Measurements from ENCODE around the gene BLOC1S3.
A peak's percentile ranks its signal among the peaks of the same experiment; 100 is the strongest.

BLOC1S3 gene

GRCh38 chr19:45146251-45146650 is 32.3 kb upstream of the BLOC1S3 start:
- DNase-seq (ENCODE audit: low read depth) = no peak

DNA sequence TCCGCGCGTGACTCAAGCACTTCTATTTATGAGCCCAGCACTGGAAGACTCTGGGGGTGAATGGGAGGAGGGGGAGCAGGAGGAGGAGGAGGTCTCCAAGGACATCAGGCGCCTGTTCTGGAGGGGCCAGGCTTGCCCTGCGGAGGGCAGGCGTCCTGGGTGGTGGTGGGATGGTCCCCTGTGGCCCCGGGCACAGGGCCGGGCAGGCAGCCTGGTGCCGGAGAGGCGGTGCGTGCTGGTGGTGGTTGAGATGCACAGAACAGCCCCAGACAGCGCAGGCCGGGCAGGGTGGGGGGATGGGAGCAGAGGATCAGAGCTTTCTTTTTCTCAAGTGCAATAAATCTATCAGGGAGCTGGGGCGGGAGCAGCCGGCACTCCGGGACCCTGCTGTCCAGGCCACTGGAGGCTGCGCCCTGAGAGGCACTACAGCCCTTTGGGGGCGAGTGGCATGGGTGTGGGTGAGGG is 31.8 kb upstream of the BLOC1S3 start:
- DNase-seq (ENCODE audit: low read depth) = no peak

DNA sequence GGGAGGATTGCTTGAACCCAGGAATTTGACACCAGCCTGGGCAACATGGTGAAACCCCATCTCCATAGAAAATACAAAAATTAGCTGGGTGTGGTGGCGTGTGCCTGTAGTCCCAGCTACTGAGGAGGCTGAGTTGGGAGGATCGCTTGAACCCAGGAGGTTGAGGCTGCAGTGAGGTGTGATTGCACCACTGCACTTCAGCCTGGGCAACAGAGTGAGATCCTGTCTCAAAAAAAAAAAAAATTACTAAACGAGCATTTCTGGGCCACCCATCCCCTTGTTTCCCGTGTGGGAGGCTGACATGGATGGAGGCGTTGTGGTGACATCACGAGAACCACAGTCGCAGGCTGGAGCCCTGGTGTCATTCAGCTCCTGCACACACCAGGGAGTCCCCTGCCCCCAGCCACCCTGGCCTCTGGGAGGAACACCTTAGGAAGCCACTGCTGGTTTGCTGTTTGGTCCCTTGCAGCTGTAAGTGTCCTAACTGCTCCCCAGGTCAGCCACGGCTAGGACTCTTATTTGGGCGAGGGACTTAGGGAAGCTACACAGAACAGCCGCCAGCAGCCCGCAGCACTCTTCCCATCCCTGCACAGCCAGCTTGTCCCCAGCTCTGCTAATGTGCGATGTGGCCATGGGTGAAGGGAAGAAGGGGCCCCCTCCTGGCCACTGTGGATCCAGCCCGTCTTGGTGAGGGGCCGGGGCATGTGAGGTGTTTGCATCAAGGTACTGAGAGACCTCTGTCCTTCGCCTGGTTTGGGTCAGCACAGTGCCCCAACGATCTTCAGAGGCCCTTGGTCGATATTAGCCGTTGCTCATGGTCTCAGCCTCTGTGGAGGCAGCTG is 30.5 kb upstream of the BLOC1S3 start:
- DNase-seq (ENCODE audit: low read depth) = no peak

DNA sequence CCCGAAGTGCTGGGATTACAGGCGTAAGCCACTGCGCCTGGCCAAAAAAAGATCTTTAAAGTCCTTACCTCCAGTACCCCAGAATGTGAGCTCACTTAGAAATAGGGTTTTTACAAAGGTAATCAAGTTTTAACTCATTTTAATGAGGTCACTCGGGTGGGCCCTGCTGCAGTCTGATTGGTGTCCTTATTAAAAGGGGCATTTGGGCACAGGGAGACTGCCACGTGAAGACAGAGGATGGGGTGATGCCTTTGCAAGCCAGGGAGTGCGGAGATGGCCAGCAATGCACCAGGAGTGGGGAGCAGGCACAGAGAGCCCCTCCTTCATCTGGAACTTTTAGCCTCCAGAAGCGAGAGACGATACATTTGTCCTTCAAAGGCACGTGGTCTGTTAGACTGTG is 29.5 kb upstream of the BLOC1S3 start:
- DNase-seq (ENCODE audit: low read depth) = no peak

DNA sequence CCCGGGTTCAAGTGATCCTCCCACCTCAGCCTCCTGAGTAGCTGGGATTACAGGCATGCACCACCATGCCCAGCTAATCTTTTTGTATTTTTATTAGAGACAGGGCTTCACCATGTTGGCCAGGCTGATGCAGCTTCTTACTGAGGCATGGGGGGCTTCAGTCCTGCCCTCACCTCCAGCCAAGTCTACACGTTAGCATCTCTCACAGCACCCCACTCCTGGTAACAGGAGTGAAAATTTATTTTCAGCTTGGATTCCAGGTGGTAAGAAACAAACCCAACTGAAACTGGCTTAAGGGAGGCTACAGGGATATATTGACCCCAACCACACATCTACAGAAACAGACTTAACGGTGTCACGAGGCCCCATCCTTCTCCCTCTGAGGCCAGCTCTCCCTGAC is 28.4 kb upstream of the BLOC1S3 start:
- DNase-seq (ENCODE audit: low read depth) = no peak

GRCh38 chr19:45150751-45151281 is 27.8 kb upstream of the BLOC1S3 start:
- no peak for DNase-seq (ENCODE audit: low read depth)

- no peak for DNase-seq (ENCODE audit: low read depth)
Measured at GRCh38 chr19:45151320-45151719, 27.3 kb upstream of the BLOC1S3 start.

DNA sequence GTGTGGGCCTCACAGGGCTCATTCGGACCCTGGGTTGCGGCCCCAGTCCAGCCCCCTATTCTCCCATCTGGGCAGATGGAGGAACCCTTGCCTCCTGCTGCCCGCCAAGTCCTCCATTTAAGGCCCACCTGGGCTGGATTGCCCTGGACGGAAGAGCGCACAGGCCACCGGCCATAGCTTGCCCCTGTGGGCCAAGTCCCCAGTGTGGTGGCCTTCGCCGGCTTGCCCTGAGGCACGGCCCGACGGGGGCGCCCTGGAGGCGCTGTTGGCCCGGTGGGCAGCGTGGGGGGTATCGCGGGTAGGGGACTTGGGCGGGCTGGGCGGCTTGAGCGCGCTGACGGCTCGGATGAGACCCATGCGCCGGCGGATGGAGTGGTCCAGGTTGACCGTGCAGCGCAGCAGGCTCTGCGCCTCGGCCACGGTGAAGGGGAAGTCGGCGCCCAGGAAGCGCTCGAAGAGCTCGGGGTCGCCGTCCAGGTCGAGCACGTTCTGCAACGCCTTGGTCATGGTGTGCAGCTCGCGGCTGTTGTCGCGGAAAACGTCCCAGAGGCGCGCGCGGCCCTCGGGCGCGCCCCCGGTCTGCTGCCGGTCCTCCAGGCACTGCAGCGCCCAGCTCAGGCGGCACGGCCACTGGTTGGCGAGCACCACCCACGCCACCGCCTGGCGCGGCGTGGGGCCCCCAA is 26.6 kb upstream of the BLOC1S3 start:
- no peak for DNase-seq (ENCODE audit: low read depth)

GRCh38 chr19:45152504-45153338 is 25.9 kb upstream of the BLOC1S3 start:
- DNase-seq (ENCODE audit: low read depth) = peak; percentile 9

- DNase-seq (ENCODE audit: low read depth) = no peak
Measured at GRCh38 chr19:45153339-45154063, 25.1 kb upstream of the BLOC1S3 start.

GRCh38 chr19:45154064-45154827 is 24.3 kb upstream of the BLOC1S3 start:
- DNase-seq (ENCODE audit: low read depth) = peak; percentile 69

- DNase-seq (ENCODE audit: low read depth) = no peak
Measured at GRCh38 chr19:45156011-45156630, 22.5 kb upstream of the BLOC1S3 start.

DNA sequence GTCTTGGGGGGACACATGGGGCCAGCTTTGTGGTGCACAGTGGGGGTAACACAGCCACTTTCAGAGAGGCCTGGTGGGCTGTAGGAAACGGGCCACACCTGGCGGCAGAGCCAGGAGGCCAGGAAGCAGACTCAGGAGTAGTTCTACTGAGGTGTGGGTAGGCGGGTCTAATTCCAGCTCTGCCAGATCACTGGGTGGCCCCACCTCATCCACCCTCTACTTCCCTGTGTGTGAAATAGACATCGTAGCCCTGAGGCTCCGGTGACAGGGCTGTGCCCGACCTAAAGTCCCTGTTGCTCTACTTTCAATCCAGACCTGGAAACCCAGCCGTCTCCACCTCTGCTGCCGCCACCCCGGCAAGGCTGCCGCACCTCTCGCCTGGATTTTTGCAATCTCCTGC is 21.8 kb upstream of the BLOC1S3 start:
- no peak for DNase-seq (ENCODE audit: low read depth)

GRCh38 chr19:45158503-45159209 is 19.9 kb upstream of the BLOC1S3 start:
- DNase-seq (ENCODE audit: low read depth) = no peak

DNA sequence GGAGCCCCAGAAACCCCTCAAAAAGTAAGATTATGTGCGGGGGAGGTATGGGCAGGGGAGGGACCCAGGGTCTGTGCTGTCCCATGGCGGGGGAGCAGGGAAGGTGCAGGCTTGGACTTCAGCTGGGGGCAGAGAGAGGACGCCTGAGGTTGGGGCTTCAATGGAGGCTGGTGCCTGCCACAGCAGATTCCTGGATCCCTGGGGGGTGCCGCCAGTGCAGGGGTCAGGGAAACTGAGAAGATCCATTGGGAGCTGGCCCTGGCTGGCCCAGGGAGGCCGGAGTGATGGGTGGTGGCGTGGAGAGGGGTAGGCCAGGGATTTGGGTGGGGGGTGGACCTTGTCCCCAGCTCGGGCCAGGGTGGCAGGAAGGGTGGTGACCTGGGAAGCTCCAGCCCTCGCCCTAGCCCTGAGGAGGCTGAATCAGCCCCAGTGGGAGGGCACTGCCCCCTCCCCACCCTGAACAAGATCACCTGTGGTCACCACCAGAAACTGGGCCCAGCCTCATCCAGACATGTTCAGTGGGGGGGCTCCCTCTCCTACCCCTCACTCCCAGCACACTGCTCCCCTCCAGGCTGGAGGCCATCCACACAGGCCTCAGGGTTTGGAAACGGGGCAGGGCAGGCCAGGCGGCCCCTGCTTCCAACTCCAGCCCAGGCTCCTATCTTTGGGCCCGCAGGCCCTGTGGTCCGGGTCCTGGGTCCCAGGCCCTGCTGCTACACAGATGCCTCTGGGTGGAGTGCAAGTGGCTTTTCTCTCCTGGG is 19.2 kb upstream of the BLOC1S3 start:
- DNase-seq (ENCODE audit: low read depth) = no peak

DNA sequence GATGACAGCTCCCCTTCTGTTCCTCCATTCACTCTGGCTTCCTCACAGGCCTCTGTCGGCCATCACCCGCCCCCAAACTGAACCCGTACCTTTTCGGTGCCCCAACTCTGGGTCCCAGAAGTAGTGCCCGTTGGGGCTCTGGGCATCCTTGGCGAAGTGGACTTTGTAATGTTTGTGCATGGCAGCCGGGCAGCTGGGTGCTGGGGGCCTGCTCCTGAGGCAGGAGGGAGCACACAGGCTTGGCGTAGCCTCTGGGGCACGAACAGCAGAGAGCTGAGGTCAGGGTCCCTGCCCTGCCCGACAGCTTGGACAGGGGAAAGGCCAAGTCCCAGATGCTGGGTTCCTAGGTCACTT is 18.6 kb upstream of the BLOC1S3 start:
- DNase-seq (ENCODE audit: low read depth) = no peak

GRCh38 chr19:45160870-45161737 is 17.5 kb upstream of the BLOC1S3 start, which contains the start of gene NKPD1:
TSS of gene NKPD1 (minus strand) at chr19:45160982. CDS start at chr19:45160150, 832 bp downstream.
- no peak for DNase-seq (ENCODE audit: low read depth)
